ENCODE data around the gene CHST4. TPM values are rescaled to one million over a fixed set of nuclear protein-coding genes. Genes with fewer than 3 reads are reported as not detected.

The CHST4 gene
- total and polyA plus RNA-seq, 9 of the 15 experiments (the other 6 are each of a cell fraction or from before 2014, with no cell fraction given): 0.07 TPM; not detected in 8

GRCh38 chr16:71490361-71490760, 35.9 kb upstream of the CHST4 start:
- in situ Hi-C loops (cut with MboI): no loop called here

More at GRCh38 chr16:71490361-71490760, 35.9 kb upstream of the CHST4 start:
- no peaks in the 10 kb centered on the region; the same call in none of the 2 replicates for H3K9me3 ChIP-seq (replicated peaks; ENCODE audit: control insufficient read depth, insufficient read depth, low read depth, low read length)
- FAIRE-seq (peak; percentile 44), DNase-seq (ENCODE audit: extremely low read depth in 1 of 4, low spot score in 3 of 4) (no peak), ATAC-seq (peak; percentile 41; the same call in 2 of the 3 replicates)
- no TSS peak for BruUV-seq (replicated peaks)
- H2AFZ ChIP-seq (ENCODE audit: low read depth, low read length): peak overlapping the region; percentile 58
- ChIA-PET POLR2A (interaction anchor here (0.6 kb wide), 1 partner anchor 28 kb away, joined by 4 read pairs; the partner anchor contains the start of gene ZNF23), CTCF (ENCODE audit: low intra/inter-chr PET ratio) (no interaction called here)
- H3K27me3 ChIP-seq (ENCODE audit: control insufficient read depth in 2 of 2, insufficient read depth in 2 of 2, low read length in 2 of 2): no peaks in the 10 kb centered on the region
- H3K4me2 ChIP-seq (ENCODE audit: insufficient read depth, low read length): no peak overlapping the region
- no peaks in the 10 kb centered on the region for H3K9me1 ChIP-seq (ENCODE audit: control insufficient read depth, insufficient read depth, low read length)
- H3K4me3 ChIP-seq: no peak overlapping the region
- peaks cover 15 to 25% of the 10 kb centered on the region in 2 experiments for H3K4me1 ChIP-seq (replicated peaks in 1 of 2; ENCODE audit: control insufficient read depth in 2 of 2, insufficient read depth in 2 of 2, low read length in 2 of 2)
- no peaks in the 10 kb centered on the region for H4K20me1 ChIP-seq (replicated peaks; ENCODE audit: control insufficient read depth, insufficient read depth, low read length)
- no peak overlapping the region; a peak in 1 of 4 replicates for H3K9ac ChIP-seq (ENCODE audit: insufficient read depth in 1 of 2, low read depth in 2 of 2, low read length in 2 of 2)
- TF ChIP-seq MAFG (tag; conservative IDR thresholded peaks at IDR 0.05) (0 out of 2 replicates have a peak, but pooled peaks have one; percentile 15), FOXA1 (IDR thresholded peaks at IDR 0.05; ENCODE audit: borderline replicate concordance) (no peak), MAFK (IDR thresholded peaks at IDR 0.05; ENCODE audit: low read length) (peak; percentile 2; the same call in 1 of the 2 replicates), C11orf30 (IDR thresholded peaks at IDR 0.05; ENCODE audit: low read depth) (peak; percentile 21; the same call in 1 of the 2 replicates), OTX1 (CRISPR knock-in tag; IDR thresholded peaks at IDR 0.05) (no peak), ZNF316 (IDR thresholded peaks at IDR 0.05) (peak; percentile 37), YBX1 (IDR thresholded peaks at IDR 0.05) (no peak), FOXP4 (CRISPR knock-in tag; IDR thresholded peaks at IDR 0.05; ENCODE audit: borderline replicate concordance) (no peak)
- peak overlapping the region; percentile 4; the same call in 1 of the 3 replicates for H3K27ac ChIP-seq (ENCODE audit: extremely low read depth, low read depth, low read length)
- intact Hi-C loops (cut with micrococcal nuclease): no loop called here
- no peaks in the 10 kb centered on the region for H3K79me2 ChIP-seq (ENCODE audit: control insufficient read depth, insufficient read depth, low read length)
- no peaks in the 10 kb centered on the region; the same call in 2 of the 3 replicates for H3K36me3 ChIP-seq (ENCODE audit: control insufficient read depth, insufficient read depth, low read length)

All from K562 (cell line).